ENCODE measurements around the gene F3. TPM values are rescaled to one million over a fixed set of nuclear protein-coding genes. Genes with fewer than 3 reads are reported as not detected.

F3 gene
- total and polyA plus RNA-seq, 2 of the 13 experiments (the other 11 are each of a cell fraction or from before 2014, with no cell fraction given): 5.8 to 9.0 TPM

- ATAC-seq (no peak), FAIRE-seq (no peak), DNase-seq (ENCODE audit: low spot score) (no peak)
- in situ Hi-C loops (cut with HindIII; ENCODE audit: extremely low pct_ligation_motif_present, low pct_unique_long_range_greater_than_20kb) (loop anchor here (25.0 kb wide), 1 partner anchor 508 kb away; no protein-coding TSS in a partner anchor), intact Hi-C loops (cut with micrococcal nuclease; ENCODE audit: unreplicated experiment) (no loop called here)
- Histone ChIP-seq H3K9ac (ENCODE audit: insufficient read depth, low read depth, low read length) (no peak overlapping the region), H3K4me2 (ENCODE audit: low read depth, low read length) (no peak overlapping the region), H2AFZ (ENCODE audit: low read length) (no peak overlapping the region), H3K27me3 (ENCODE audit: control insufficient read depth in 1 of 2, insufficient read depth in 2 of 2, low read length in 2 of 2) (no peaks in the 10 kb centered on the region), H3K4me1 (ENCODE audit: insufficient read depth, low read length) (no peaks in the 10 kb centered on the region), H4K20me1 (ENCODE audit: insufficient read depth, low read length) (no peaks in the 10 kb centered on the region), H3K4me3 (replicated peaks in 1 of 3; ENCODE audit: insufficient read depth in 1 of 3, low read depth in 2 of 3, low read length in 3 of 3) (no peak overlapping the region), H3K9me3 (ENCODE audit: low read length) (no peaks in the 10 kb centered on the region), H3K27ac (ENCODE audit: extremely low read length, insufficient read depth, low read length) (no peak overlapping the region), H3K36me3 (replicated peaks in 1 of 2; ENCODE audit: control insufficient read depth in 1 of 2, insufficient read depth in 2 of 2, low read length in 2 of 2) (peaks cover 5 to 12% of the 10 kb centered on the region in 2 experiments; a peak in 4 of 5 replicates), H3K79me2 (ENCODE audit: insufficient read depth, low read length) (no peaks in the 10 kb centered on the region)
- ChIA-PET CTCF (ENCODE audit: low intra/inter-chr PET ratio, low total read pairs) (interaction anchor here (0.7 kb wide), 1 partner anchor 276 kb away, joined by 3 read pairs; no protein-coding TSS in a partner anchor), POLR2A (no interaction called here)
- TF ChIP-seq LRRFIP1 (CRISPR knock-in tag; conservative IDR thresholded peaks at IDR 0.05): no peak
- no peak for TF ChIP-seq ZNF496 (CRISPR knock-in tag; IDR thresholded peaks at IDR 0.05; ENCODE audit: insufficient replicate concordance)
- TF ChIP-seq ATF1 (CRISPR knock-in tag; IDR thresholded peaks at IDR 0.05): no peak
- no peak for TF ChIP-seq TARDBP (CRISPR knock-in tag; IDR thresholded peaks at IDR 0.05)
- TF ChIP-seq ETV5 (CRISPR knock-in tag; IDR thresholded peaks at IDR 0.05; ENCODE audit: borderline replicate concordance): no peak
- no peak for TF ChIP-seq IRX3 (CRISPR knock-in tag; IDR thresholded peaks at IDR 0.05; ENCODE audit: borderline replicate concordance, low read depth)
- TF ChIP-seq ZMAT5 (CRISPR knock-in tag; IDR thresholded peaks at IDR 0.05; ENCODE audit: borderline replicate concordance, low read depth): no peak
- no peak for TF ChIP-seq ZNF660 (CRISPR knock-in tag; IDR thresholded peaks at IDR 0.05; ENCODE audit: borderline replicate concordance, low read depth)
- TF ChIP-seq TEAD3 (CRISPR knock-in tag; optimal IDR thresholded peaks at IDR 0.05; ENCODE audit: borderline replicate concordance): no peak
- no peak for TF ChIP-seq SOX6 (IDR thresholded peaks at IDR 0.05)
- no peak for TF ChIP-seq SOX6 (CRISPR knock-in tag; IDR thresholded peaks at IDR 0.05)
- no peak for TF ChIP-seq FOXK1 (CRISPR knock-in tag; IDR thresholded peaks at IDR 0.05; ENCODE audit: borderline replicate concordance, low read depth)
- WGBS (ENCODE audit: low lambda C conversion rate): 100% methylated on average over 2 of the region's 2 CpGs
- BruUV-seq (replicated peaks): no TSS peak
Measured at GRCh38 chr1:94529416-94529815, 12.1 kb downstream of the F3 start.
